ENCODE measurements around the gene RCBTB2.

The RCBTB2 gene

GRCh38 chr13:48490241-48490640 is 42.6 kb downstream of the RCBTB2 start:
- H3K79me2 ChIP-seq (ENCODE audit: insufficient read depth, low read length), result peaks cover 52% of the 10 kb centered on the region
- peaks cover 9% of the 10 kb centered on the region for H3F3A ChIP-seq (ENCODE audit: low read depth)
- 0 out of 2 replicates have a peak, but pooled peaks cover 6% of the 10 kb centered on the region for H3K9me3 ChIP-seq (ENCODE audit: insufficient read depth, low read depth, low read length)
- no peak for TF ChIP-seq CTCF (conservative IDR thresholded peaks at IDR 0.05; ENCODE audit: low read length)
- TF ChIP-seq EZH2phosphoT487 (IDR thresholded peaks at IDR 0.05; ENCODE audit: borderline replicate concordance), result no peak
- peak overlapping the region; percentile 89 for H3K4me2 ChIP-seq (ENCODE audit: low read depth, low read length, poor library complexity, severe bottlenecking)
- peaks cover 87% of the 10 kb centered on the region for H3K4me1 ChIP-seq (ENCODE audit: insufficient read depth, low read length, poor library complexity, severe bottlenecking)
- H4K20me1 ChIP-seq (ENCODE audit: insufficient read depth, low read length, poor library complexity, severe bottlenecking), result no peaks in the 10 kb centered on the region
- H3K27me3 ChIP-seq (ENCODE audit: insufficient read depth, low read length, poor library complexity, severe bottlenecking), result no peaks in the 10 kb centered on the region
- H3K4me3 ChIP-seq (ENCODE audit: low read length, poor library complexity, severe bottlenecking), result peak overlapping the region; percentile 77
- H3K36me3 ChIP-seq (ENCODE audit: insufficient read depth, low read length), result no peaks in the 10 kb centered on the region; the same call in 1 of the 2 replicates
- no peak overlapping the region for H2AFZ ChIP-seq (ENCODE audit: low read length)
- H3K9ac ChIP-seq (ENCODE audit: low read depth, low read length, poor library complexity, severe bottlenecking), result peak overlapping the region; percentile 95
- no peaks in the 10 kb centered on the region for H3K9me2 ChIP-seq (replicated peaks; ENCODE audit: low read depth, low read length)

- Histone ChIP-seq H3K27me3 (ENCODE audit: insufficient read depth, low read length, poor library complexity, severe bottlenecking) (no peaks in the 10 kb centered on the region), H3K4me2 (ENCODE audit: low read depth, low read length, poor library complexity, severe bottlenecking) (peak overlapping the region; percentile 89), H3F3A (ENCODE audit: low read depth) (peaks cover 8% of the 10 kb centered on the region), H2AFZ (ENCODE audit: low read length) (no peak overlapping the region), H3K36me3 (ENCODE audit: insufficient read depth, low read length) (no peaks in the 10 kb centered on the region; the same call in 1 of the 2 replicates), H3K4me3 (ENCODE audit: low read length, poor library complexity, severe bottlenecking) (peak overlapping the region; percentile 77), H3K79me2 (ENCODE audit: insufficient read depth, low read length) (peaks cover 52% of the 10 kb centered on the region), H3K4me1 (ENCODE audit: insufficient read depth, low read length, poor library complexity, severe bottlenecking) (peaks cover 87% of the 10 kb centered on the region), H3K9ac (ENCODE audit: low read depth, low read length, poor library complexity, severe bottlenecking) (peak overlapping the region; percentile 95), H4K20me1 (ENCODE audit: insufficient read depth, low read length, poor library complexity, severe bottlenecking) (no peaks in the 10 kb centered on the region), H3K9me2 (replicated peaks; ENCODE audit: low read depth, low read length) (no peaks in the 10 kb centered on the region), H3K9me3 (ENCODE audit: insufficient read depth, low read depth, low read length) (0 out of 2 replicates have a peak, but pooled peaks cover 6% of the 10 kb centered on the region)
- TF ChIP-seq CTCF (conservative IDR thresholded peaks at IDR 0.05; ENCODE audit: low read length) (no peak), EZH2phosphoT487 (IDR thresholded peaks at IDR 0.05; ENCODE audit: borderline replicate concordance) (no peak)
These were observed 43.2 kb downstream of the RCBTB2 start for GRCh38 chr13:48489666-48490065.

- no peaks in the 10 kb centered on the region; the same call in 1 of the 2 replicates for H3K36me3 ChIP-seq (ENCODE audit: insufficient read depth, low read length)
- peaks cover 52% of the 10 kb centered on the region for H3K79me2 ChIP-seq (ENCODE audit: insufficient read depth, low read length)
- peak overlapping the region; percentile 77 for H3K4me3 ChIP-seq (ENCODE audit: low read length, poor library complexity, severe bottlenecking)
- peaks cover 81% of the 10 kb centered on the region for H3K4me1 ChIP-seq (ENCODE audit: insufficient read depth, low read length, poor library complexity, severe bottlenecking)
- peak overlapping the region; percentile 95 for H3K9ac ChIP-seq (ENCODE audit: low read depth, low read length, poor library complexity, severe bottlenecking)
- peak overlapping the region; percentile 89 for H3K4me2 ChIP-seq (ENCODE audit: low read depth, low read length, poor library complexity, severe bottlenecking)
- H3K9me3 ChIP-seq (ENCODE audit: insufficient read depth, low read depth, low read length), result 0 out of 2 replicates have a peak, but pooled peaks cover 6% of the 10 kb centered on the region
- H3F3A ChIP-seq (ENCODE audit: low read depth), result peaks cover 8% of the 10 kb centered on the region; the same call in 1 of the 2 replicates
- no peaks in the 10 kb centered on the region for H4K20me1 ChIP-seq (ENCODE audit: insufficient read depth, low read length, poor library complexity, severe bottlenecking)
- no peaks in the 10 kb centered on the region for H3K9me2 ChIP-seq (replicated peaks; ENCODE audit: low read depth, low read length)
- TF ChIP-seq CTCF (conservative IDR thresholded peaks at IDR 0.05; ENCODE audit: low read length) (no peak), EZH2phosphoT487 (IDR thresholded peaks at IDR 0.05; ENCODE audit: borderline replicate concordance) (no peak)
- H2AFZ ChIP-seq (ENCODE audit: low read length), result no peak overlapping the region
- no peaks in the 10 kb centered on the region for H3K27me3 ChIP-seq (ENCODE audit: insufficient read depth, low read length, poor library complexity, severe bottlenecking)
These were observed 43.9 kb downstream of the RCBTB2 start for GRCh38 chr13:48488995-48489394.

Data from Loucy (cell line).